GM21576 (cell line): ENCODE measurements around the gene MAP1S.

Experiments
- ATAC-seq: cut with Tn5 transposase; IDR thresholded peaks from one replicate; pipeline ENCODE4 v1.9.1; 2021; ENCODE audit warnings: mild to moderate bottlenecking, moderate library complexity; ENCODE audit not compliant: unreplicated experiment

Gene MAP1S

DNA sequence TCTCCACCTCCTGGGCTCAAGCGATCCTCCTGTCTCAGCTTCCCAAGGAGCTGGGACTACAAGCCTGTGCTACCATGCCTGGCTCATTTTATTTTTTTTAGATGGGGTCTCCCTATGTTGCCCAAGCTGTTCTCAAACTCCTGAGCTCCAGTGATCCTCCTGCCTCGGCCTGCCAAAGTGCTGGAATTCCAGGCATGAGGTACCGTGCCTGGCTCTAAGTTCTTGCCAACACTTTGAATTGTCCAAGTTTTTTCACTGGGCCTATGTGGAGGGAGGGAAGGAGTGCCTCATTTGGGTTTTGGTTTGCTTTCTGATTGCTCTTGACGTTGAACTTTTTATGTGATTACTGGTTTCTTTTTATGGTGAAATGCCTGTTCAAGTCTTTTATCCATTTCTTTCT is 26.7 kb upstream of the MAP1S start:
- no peak for ATAC-seq

GRCh38 chr19:17695198-17695597 is 24.1 kb upstream of the MAP1S start:
- ATAC-seq = no peak

GRCh38 chr19:17703824-17704463 is 15.3 kb upstream of the MAP1S start:
- no peak for ATAC-seq

DNA sequence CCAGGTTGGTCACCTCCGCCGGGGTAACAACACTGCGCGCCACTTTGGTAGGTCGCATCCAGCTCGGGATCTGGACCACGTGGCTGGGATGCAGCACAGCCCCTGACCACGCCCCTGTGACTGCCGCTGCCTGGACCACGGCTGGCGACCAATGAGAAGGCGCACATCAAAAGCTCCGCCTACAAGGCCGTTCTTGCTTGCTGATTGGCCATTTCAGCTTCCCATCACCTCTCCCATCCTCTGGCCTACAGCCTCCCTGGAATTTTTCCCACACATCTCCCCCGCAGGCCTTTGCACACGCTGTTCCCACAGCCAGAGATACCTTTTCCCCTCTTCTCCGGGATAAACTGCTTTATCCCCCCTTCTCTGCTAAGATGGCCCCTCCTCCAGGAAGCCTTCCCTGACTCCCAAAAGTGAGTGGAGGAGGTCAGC is 12.5 kb upstream of the MAP1S start:
- no peak for ATAC-seq

GRCh38 chr19:17711851-17712250 is 7.4 kb upstream of the MAP1S start:
- no peak for ATAC-seq

- ATAC-seq = no peak
These were observed 2.9 kb upstream of the MAP1S start for GRCh38 chr19:17716309-17716929.

- ATAC-seq = no peak
These were observed 732 bp upstream of the MAP1S start for GRCh38 chr19:17718550-17718946.

GRCh38 chr19:17719730-17720400 is 585 bp downstream of the MAP1S start:
- no peak for ATAC-seq

DNA sequence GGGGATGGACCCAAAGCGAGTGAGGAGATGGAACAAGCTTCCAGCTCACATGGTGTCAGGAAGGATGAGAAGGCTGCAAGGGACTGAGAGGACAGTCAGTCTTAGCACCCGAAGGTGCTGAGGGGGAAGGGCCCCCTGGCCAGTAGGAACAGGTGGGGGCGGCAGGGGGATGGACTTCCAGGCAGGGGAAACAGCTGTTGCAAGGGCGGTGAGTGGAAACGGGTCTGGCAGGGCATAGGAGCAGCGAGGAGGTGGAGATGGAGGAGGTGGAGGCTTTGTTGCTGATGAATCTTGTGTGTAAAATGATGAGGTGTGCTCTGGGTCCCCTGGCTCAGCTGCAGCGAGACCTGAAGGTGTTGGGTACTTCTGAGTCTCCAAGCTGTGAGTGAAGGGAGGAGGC is 1.2 kb downstream of the MAP1S start:
- ATAC-seq = no peak

DNA sequence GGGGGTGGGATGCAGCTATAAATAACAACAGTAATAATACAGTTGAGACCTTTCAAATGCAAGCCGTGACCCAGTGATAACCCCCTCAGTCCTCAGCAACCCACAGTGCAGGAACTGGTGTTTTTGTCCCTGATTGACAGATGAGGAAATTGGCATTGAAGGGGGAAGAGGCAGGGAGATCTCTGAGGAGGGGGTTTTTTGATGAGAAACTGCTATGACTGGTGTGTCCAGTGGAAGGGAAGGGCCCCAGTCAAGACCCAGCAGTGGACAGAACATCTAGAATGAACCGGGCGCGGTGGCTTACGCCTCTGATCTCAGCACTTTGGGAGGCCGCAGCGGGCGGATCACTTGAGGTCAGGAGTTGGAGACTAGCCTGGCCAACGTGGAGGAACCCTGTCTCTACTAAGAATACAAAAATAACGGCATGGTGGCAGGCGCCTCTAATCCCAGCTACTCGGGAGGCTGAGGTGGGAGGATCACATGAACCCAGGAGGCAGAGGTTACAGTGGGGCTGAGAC is 1.9 kb downstream of the MAP1S start:
- ATAC-seq = no peak

DNA sequence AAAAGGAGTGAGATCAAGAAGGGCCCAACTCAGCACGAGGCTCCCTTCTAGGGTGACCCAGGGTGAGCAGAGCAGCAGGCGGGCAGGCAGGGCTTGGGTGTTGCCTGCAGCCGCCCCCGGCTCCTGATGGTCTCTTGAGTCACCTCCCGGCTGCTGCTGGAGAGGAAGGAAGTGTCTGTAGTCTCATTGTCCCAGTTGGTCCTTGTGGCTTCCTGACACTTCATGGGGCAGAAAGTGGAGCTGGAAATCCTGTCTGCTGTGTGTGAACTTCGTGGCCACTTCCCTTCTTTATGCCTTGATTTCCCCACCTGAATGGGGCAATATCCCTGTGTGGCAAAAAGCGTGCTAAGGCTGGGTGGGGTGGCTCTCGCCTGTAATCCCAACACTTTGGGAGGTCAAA is 2.5 kb downstream of the MAP1S start:
- ATAC-seq = no peak

- ATAC-seq = no peak
These were observed 3.5 kb downstream of the MAP1S start for GRCh38 chr19:17722655-17723240.

GRCh38 chr19:17724655-17725054 is 5.4 kb downstream of the MAP1S start:
- ATAC-seq = no peak

DNA sequence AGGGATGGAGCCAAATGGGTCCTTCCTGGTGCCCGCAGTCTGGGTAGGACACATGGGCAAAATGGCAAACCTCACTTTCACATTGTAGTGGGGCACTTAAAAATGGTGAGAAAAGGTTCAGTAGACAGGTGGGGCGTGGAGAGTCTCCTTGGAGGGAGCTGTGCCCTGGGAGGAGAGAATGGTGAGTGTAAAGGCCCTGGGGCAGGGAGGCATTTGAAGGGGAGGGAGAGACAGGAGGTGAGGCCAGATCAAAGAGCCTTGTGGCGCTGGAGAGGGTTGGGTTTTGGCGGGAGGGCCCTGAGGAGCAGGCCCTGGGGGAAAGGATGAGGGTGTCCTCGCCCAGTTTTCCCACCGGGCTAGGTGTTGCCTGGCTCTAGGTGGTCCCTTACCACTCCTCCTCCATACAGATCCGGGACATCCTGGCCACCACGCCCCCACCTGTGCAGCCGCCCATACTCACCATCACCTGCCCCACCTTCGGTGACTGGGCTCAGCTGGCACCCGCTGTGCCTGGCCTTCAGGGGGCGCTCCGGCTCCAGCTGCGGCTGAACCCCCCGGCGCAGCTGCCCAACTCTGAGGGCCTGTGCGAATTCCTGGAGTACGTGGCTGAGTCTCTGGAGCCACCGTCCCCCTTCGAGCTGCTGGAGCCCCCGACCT is 6.3 kb downstream of the MAP1S start:
- no peak for ATAC-seq

DNA sequence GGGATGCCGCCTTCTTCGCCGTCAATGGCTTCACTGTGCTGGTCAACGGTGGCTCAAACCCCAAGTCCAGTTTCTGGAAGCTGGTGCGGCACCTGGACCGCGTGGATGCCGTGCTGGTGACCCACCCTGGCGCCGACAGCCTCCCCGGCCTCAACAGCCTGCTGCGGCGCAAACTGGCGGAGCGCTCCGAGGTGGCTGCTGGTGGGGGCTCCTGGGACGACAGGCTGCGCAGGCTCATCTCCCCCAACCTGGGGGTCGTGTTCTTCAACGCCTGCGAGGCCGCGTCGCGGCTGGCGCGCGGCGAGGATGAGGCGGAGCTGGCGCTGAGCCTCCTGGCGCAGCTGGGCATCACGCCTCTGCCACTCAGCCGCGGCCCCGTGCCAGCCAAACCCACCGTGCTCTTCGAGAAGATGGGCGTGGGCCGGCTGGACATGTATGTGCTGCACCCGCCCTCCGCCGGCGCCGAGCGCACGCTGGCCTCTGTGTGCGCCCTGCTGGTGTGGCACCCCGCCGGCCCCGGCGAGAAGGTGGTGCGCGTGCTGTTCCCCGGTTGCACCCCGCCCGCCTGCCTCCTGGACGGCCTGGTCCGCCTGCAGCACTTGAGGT is 7.0 kb downstream of the MAP1S start:
- ATAC-seq = no peak

- ATAC-seq = no peak
These were observed 7.9 kb downstream of the MAP1S start for GRCh38 chr19:17726964-17727773.

DNA sequence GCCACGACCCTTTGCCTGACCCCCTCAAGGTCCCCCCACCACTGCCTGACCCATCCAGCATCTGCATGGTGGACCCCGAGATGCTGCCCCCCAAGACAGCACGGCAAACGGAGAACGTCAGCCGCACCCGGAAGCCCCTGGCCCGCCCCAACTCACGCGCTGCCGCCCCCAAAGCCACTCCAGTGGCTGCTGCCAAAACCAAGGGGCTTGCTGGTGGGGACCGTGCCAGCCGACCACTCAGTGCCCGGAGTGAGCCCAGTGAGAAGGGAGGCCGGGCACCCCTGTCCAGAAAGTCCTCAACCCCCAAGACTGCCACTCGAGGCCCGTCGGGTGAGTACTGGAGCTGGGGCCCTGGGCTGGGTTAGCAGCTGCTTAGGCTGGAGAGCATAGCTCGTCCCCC is 8.6 kb downstream of the MAP1S start:
- no peak for ATAC-seq

GRCh38 chr19:17733127-17733526 is 13.8 kb downstream of the MAP1S start:
- ATAC-seq = no peak

- ATAC-seq = no peak
These were observed 14.9 kb downstream of the MAP1S start for GRCh38 chr19:17734146-17734545.

DNA sequence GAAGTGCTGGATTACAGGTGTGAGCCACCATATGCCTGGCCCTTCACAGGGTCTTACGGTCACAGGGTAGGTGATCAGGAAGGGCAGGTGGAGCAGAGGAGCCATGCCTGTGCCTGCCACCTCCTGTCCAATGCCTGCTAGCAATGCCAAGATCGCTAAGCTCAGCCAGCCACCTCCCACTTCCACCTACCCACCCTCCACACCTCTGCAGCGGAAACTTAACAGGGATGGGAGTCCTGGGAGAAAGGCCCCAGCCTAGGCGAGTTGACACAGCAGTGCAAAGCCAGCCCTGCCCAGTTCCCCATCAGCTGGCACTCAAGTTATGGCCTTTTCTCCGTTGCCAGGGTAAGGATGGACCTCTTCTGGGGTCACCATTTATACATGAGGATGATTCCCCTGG is 16.1 kb downstream of the MAP1S start:
- ATAC-seq = no peak
